NB4 (cell line): Measurements from ENCODE around the gene PPP3R1.
"Not testable (repeated sequence)": the region's sequence is repeated elsewhere in the genome, so short reads cannot be mapped to it uniquely, and the experiment has no call there.

Source experiments
- MAX ChIP-seq: IDR thresholded peaks from 2 replicates; pipeline ENCODE4 v1.6.1; 2011; ENCODE audit warnings: low read depth, low read length
- POLR2A ChIP-seq: IDR thresholded peaks from 2 replicates; pipeline ENCODE4 v1.6.1; 2011; ENCODE audit warnings: mild to moderate bottlenecking; ENCODE audit not compliant: insufficient read length; ENCODE audit errors: extremely low read depth

- TF ChIP-seq POLR2A, MAX: not testable (repeated sequence)
These were observed 77.1 kb downstream of the PPP3R1 start for GRCh38 chr2:68175210-68175609.
